NCI-H524 treated with DMSO at 0.1 percent for 48 hours (cell line): Measurements from ENCODE around the gene HOXB4.

ENCODE experiments used
- DNase-seq: peaks from one replicate; lab custom pipeline; 2025; lab: John Stamatoyannopoulos, UW

Gene HOXB4

GRCh38 chr17:48571826-48572417, 6.2 kb downstream of the HOXB4 start:
- DNase-seq, result no peak

GRCh38 chr17:48571024-48571818, 6.9 kb downstream of the HOXB4 start:
- DNase-seq, result no peak

- DNase-seq, result no peak
These were observed 7.7 kb downstream of the HOXB4 start for GRCh38 chr17:48570325-48571023.

GRCh38 chr17:48569674-48570324, 8.4 kb downstream of the HOXB4 start:
- DNase-seq, result no peak

- no peak for DNase-seq
These were observed 8.9 kb downstream of the HOXB4 start for GRCh38 chr17:48569240-48569582.

- DNase-seq, result no peak
These were observed 9.5 kb downstream of the HOXB4 start for GRCh38 chr17:48568499-48569239.

GRCh38 chr17:48567646-48568354, 10.3 kb downstream of the HOXB4 start:
- no peak for DNase-seq

GRCh38 chr17:48567209-48567608, 10.9 kb downstream of the HOXB4 start:
- DNase-seq, result no peak

GRCh38 chr17:48566717-48567116, 11.4 kb downstream of the HOXB4 start:
- DNase-seq, result no peak

GRCh38 chr17:48565925-48566710, 12.0 kb downstream of the HOXB4 start:
- DNase-seq, result no peak

- DNase-seq, result no peak
These were observed 13.1 kb downstream of the HOXB4 start for GRCh38 chr17:48565022-48565554.

- no peak for DNase-seq
These were observed 13.7 kb downstream of the HOXB4 start for GRCh38 chr17:48564188-48565021.

GRCh38 chr17:48563867-48564187, 14.3 kb downstream of the HOXB4 start:
- DNase-seq, result no peak

GRCh38 chr17:48563385-48563838, 14.7 kb downstream of the HOXB4 start:
- no peak for DNase-seq

- DNase-seq, result no peak
These were observed 15.2 kb downstream of the HOXB4 start for GRCh38 chr17:48562934-48563333.

GRCh38 chr17:48561884-48562810, 16.0 kb downstream of the HOXB4 start:
- no peak for DNase-seq

- DNase-seq, result no peak
These were observed 18.0 kb downstream of the HOXB4 start for GRCh38 chr17:48559840-48560817.
